H1 (cell line): ENCODE results near the gene GEMIN2. TPM values are rescaled to one million over a fixed set of nuclear protein-coding genes. Genes with fewer than 3 reads are reported as not detected.

ENCODE experiments used
- CTCF ChIA-PET: fragments of 300-600 bp; sonication (Branson Sonifier 250); formaldehyde crosslinking; loops from one replicate; lab custom pipeline; 2021; ENCODE audit not compliant: partially characterized antibody; lab: Charles Lee
- POLR2A ChIA-PET: fragments of 300-600 bp; sonication (Branson Sonifier 250); formaldehyde crosslinking; loops from one replicate; lab custom pipeline; 2021; ENCODE audit warnings: inconsistent platforms; ENCODE audit not compliant: partially characterized antibody; lab: Charles Lee
- DNase-seq, 2 experiments: peaks; one replicate each; pipeline versions ENCODE4 v3.0.0 to v3.0.0-alpha.2; 2010 to 2022; ENCODE audit warnings: low spot score in 2 of 2, low read depth in 1 of 2, mixed read lengths in 1 of 2
- FAIRE-seq: peaks from 2 replicates; lab custom pipeline; 2011; peaks lifted over from hg19 to GRCh38; lab: Jason Lieb, UNC
- H2AFZ ChIP-seq: 2 replicates; pipeline ENCODE4 v1.8.1; 2012; ENCODE audit warnings: low read length, inconsistent platforms
- H2AK5ac ChIP-seq: 2 replicates; pipeline ENCODE4 v1.6.1; 2013; ENCODE audit warnings: low read depth, low read length
- H2BK120ac ChIP-seq: replicated peaks from 2 replicates; pipeline ENCODE3; 2013; ENCODE audit warnings: low read depth, low read length, inconsistent platforms
- H2BK12ac ChIP-seq: 2 replicates; pipeline ENCODE4 v1.6.1; 2013; ENCODE audit warnings: low read depth, low read length
- H2BK15ac ChIP-seq: 2 replicates; pipeline ENCODE4 v1.6.1; 2013; ENCODE audit warnings: low read length
- H2BK20ac ChIP-seq: 2 replicates; pipeline ENCODE4 v1.6.1; 2013; ENCODE audit warnings: low read length
- H2BK5ac ChIP-seq: 2 replicates; pipeline ENCODE4 v1.6.1; 2013; ENCODE audit warnings: low read depth, low read length
- H3K14ac ChIP-seq: 2 replicates; pipeline ENCODE4 v1.6.1; 2013; ENCODE audit warnings: inconsistent platforms; ENCODE audit not compliant: insufficient read length
- H3K18ac ChIP-seq: 2 replicates; pipeline ENCODE4 v1.6.1; 2013; ENCODE audit warnings: low read length; ENCODE audit errors: extremely low read depth
- H3K23ac ChIP-seq: 2 replicates; pipeline ENCODE4 v1.6.1; 2013; ENCODE audit warnings: inconsistent platforms; ENCODE audit not compliant: insufficient read length
- H3K23me2 ChIP-seq: 2 replicates; pipeline ENCODE4 v1.6.1; 2013; ENCODE audit warnings: low read depth, low read length
- H3K27ac ChIP-seq: 2 replicates; pipeline ENCODE4 v1.6.1; 2011; ENCODE audit warnings: low read depth, low read length, inconsistent platforms
- H3K27me3 ChIP-seq, 4 experiments: replicated peaks in 1 of 4; 1 replicate in 1 of 4; 2 replicates in 3 of 4; pipeline versions ENCODE4 v1.6.1 to v1.8.1; 2011 to 2013; ENCODE audit warnings: low read length in 3 of 4, mild to moderate bottlenecking in 3 of 4, inconsistent platforms in 2 of 4, mixed read lengths in 2 of 4, moderate library complexity in 1 of 4; ENCODE audit not compliant: control insufficient read depth in 3 of 4, insufficient read depth in 3 of 4; ENCODE audit errors: extremely low read depth in 1 of 4
- H3K36me3 ChIP-seq, 4 experiments: 2 replicates each; pipeline versions ENCODE4 v1.6.1 to v1.8.1; 2011 to 2013; ENCODE audit warnings: mild to moderate bottlenecking in 4 of 4, low read length in 3 of 4, moderate library complexity in 2 of 4, control low read depth in 1 of 4, inconsistent platforms in 1 of 4; ENCODE audit not compliant: insufficient read depth in 4 of 4, control insufficient read depth in 2 of 4
- H3K4ac ChIP-seq: replicated peaks from 2 replicates; pipeline ENCODE3; 2013; ENCODE audit warnings: low read length, low read depth, mixed read lengths, inconsistent platforms; ENCODE audit not compliant: insufficient read length
- H3K4me1 ChIP-seq, 4 experiments: replicated peaks in 1 of 4; 1 replicate in 1 of 4; 2 replicates in 3 of 4; pipeline versions ENCODE4 v1.6.1 to v1.8.1; 2011 to 2013; ENCODE audit warnings: low read length in 3 of 4, inconsistent platforms in 2 of 4, mixed read lengths in 1 of 4; ENCODE audit not compliant: insufficient read depth in 4 of 4, control insufficient read depth in 3 of 4
- H3K4me2 ChIP-seq, 2 experiments: 2 replicates each; pipeline versions ENCODE4 v1.6.1 to v1.8.1; 2011 to 2013; ENCODE audit warnings: low read depth in 2 of 2, low read length in 2 of 2, control low read depth in 1 of 2, inconsistent platforms in 1 of 2, mild to moderate bottlenecking in 1 of 2; ENCODE audit not compliant: insufficient read depth in 1 of 2
- H3K4me3 ChIP-seq, 4 experiments: fragments of 200-600, 300-600 bp in 1 of 4; sonication (generic), shearing (Covaris generic), sonication (Bioruptor Twin) in 1 of 4; 2 replicates each; pipeline versions ENCODE4 v1.5.1 to v1.8.1; 2011 to 2016; ENCODE audit warnings: low read length in 4 of 4, low read depth in 3 of 4, control low read depth in 2 of 4, inconsistent platforms in 2 of 4, mild to moderate bottlenecking in 2 of 4, mixed read lengths in 1 of 4, moderate library complexity in 1 of 4; ENCODE audit not compliant: insufficient read depth in 2 of 4; ENCODE audit errors: extremely low read depth in 1 of 4
- H3K56ac ChIP-seq: replicated peaks from 2 replicates; pipeline ENCODE3; 2013; ENCODE audit warnings: low read depth, mild to moderate bottlenecking, mixed read lengths, low read length, inconsistent platforms; ENCODE audit not compliant: insufficient read length
- H3K79me1 ChIP-seq: 2 replicates; pipeline ENCODE4 v1.6.1; 2013; ENCODE audit warnings: low read depth, low read length, control low read depth
- H3K79me2 ChIP-seq, 2 experiments: 2 replicates each; pipeline versions ENCODE4 v1.6.1 to v1.8.1; 2012 to 2013; ENCODE audit warnings: low read length in 2 of 2, mild to moderate bottlenecking in 2 of 2, inconsistent platforms in 1 of 2; ENCODE audit not compliant: insufficient read depth in 2 of 2, control insufficient read depth in 1 of 2
- H3K9ac ChIP-seq, 4 experiments: replicated peaks in 1 of 4; 1 replicate in 1 of 4; 2 replicates in 3 of 4; pipeline versions ENCODE4 v1.6.1 to v1.8.1; 2011 to 2013; ENCODE audit warnings: low read depth in 3 of 4, low read length in 3 of 4, control low read depth in 2 of 4, mild to moderate bottlenecking in 2 of 4, moderate library complexity in 2 of 4, inconsistent platforms in 1 of 4; ENCODE audit errors: extremely low read depth in 1 of 4
- H3K9me3 ChIP-seq, 2 experiments: 2 replicates each; pipeline versions ENCODE4 v1.6.1 to v1.8.1; 2012 to 2013; ENCODE audit warnings: mild to moderate bottlenecking in 2 of 2, moderate library complexity in 2 of 2, control low read depth in 1 of 2, inconsistent platforms in 1 of 2, low read depth in 1 of 2, low read length in 1 of 2, mixed read lengths in 1 of 2; ENCODE audit not compliant: insufficient read depth in 2 of 2
- H4K20me1 ChIP-seq, 2 experiments: replicated peaks in 1 of 2; 2 replicates each; pipeline versions ENCODE3 to v1.8.1; 2011 to 2013; ENCODE audit warnings: inconsistent platforms in 2 of 2, low read length in 2 of 2, mild to moderate bottlenecking in 1 of 2; ENCODE audit not compliant: insufficient read depth in 2 of 2, control insufficient read depth in 1 of 2
- H4K5ac ChIP-seq: 2 replicates; pipeline ENCODE4 v1.6.1; 2013; ENCODE audit warnings: low read length, low read depth, mixed read lengths, inconsistent platforms; ENCODE audit not compliant: insufficient read length
- H4K8ac ChIP-seq: 2 replicates; pipeline ENCODE4 v1.8.0; 2013; ENCODE audit warnings: mild to moderate bottlenecking, moderate library complexity, low read length, inconsistent platforms; ENCODE audit not compliant: insufficient read depth; ENCODE audit errors: extremely low read depth
- H4K91ac ChIP-seq: replicated peaks from 2 replicates; pipeline ENCODE3; 2013; ENCODE audit warnings: low read length, mixed read lengths, inconsistent platforms; ENCODE audit not compliant: insufficient read length
- EZH2 ChIP-seq: fragments of 200-600 bp; sonication (generic); IDR thresholded peaks from 2 replicates; pipeline ENCODE4 v1.7.1; 2012; ENCODE audit warnings: low read depth, mild to moderate bottlenecking, moderate library complexity, low read length, inconsistent platforms; ENCODE audit not compliant: severe bottlenecking
- HDAC6 ChIP-seq: IDR thresholded peaks from one replicate; pipeline ENCODE4 v1.7.1; 2012; ENCODE audit warnings: low read depth, mild to moderate bottlenecking, inconsistent platforms, low read length, moderate library complexity
- KDM1A ChIP-seq: fragments of 200-600, 300-600 bp; sonication (generic); IDR thresholded peaks from 2 replicates; pipeline ENCODE4 v1.7.1; 2016; ENCODE audit warnings: mild to moderate bottlenecking, low read length, borderline replicate concordance
- MAX ChIP-seq: IDR thresholded peaks from 2 replicates; pipeline ENCODE4 v1.6.1; 2012; ENCODE audit warnings: inconsistent platforms
- NANOG ChIP-seq: IDR thresholded peaks from 2 replicates; pipeline ENCODE4 v1.6.1; 2011; ENCODE audit warnings: low read length, low read depth, mild to moderate bottlenecking, inconsistent platforms; ENCODE audit not compliant: insufficient read depth, poor library complexity, severe bottlenecking
- NRF1 ChIP-seq: IDR thresholded peaks from 2 replicates; pipeline ENCODE4 v1.6.1; 2011; ENCODE audit warnings: mild to moderate bottlenecking, low read depth, low read length, improper control_type of control experiment
- RXRA ChIP-seq: IDR thresholded peaks from 2 replicates; pipeline ENCODE4 v1.6.1; 2011; ENCODE audit warnings: low read depth, mild to moderate bottlenecking, low read length, moderate library complexity; ENCODE audit not compliant: insufficient read depth
- SP4 ChIP-seq: IDR thresholded peaks from 2 replicates; pipeline ENCODE4 v1.6.1; 2012; ENCODE audit warnings: low read length, inconsistent platforms
- YY1 ChIP-seq: IDR thresholded peaks from 2 replicates; pipeline ENCODE4 v1.6.1; 2011; ENCODE audit warnings: low read depth, mild to moderate bottlenecking, low read length
- WGBS, 2 experiments: shearing (Covaris generic) in 1 of 2; methylation state at CpG; one replicate each; pipeline versions ENCODE4 v1.1.6 to v1.1.7; 2013 to 2015; ENCODE audit warnings: low lambda C conversion rate in 2 of 2, mixed read lengths in 2 of 2, inconsistent platforms in 1 of 2, low coverage in 1 of 2, missing lambda C conversion rate in 1 of 2; ENCODE audit not compliant: insufficient replicate concordance in 2 of 2, insufficient coverage in 1 of 2, insufficient read length in 1 of 2; ENCODE audit errors: extremely low coverage in 1 of 2, missing lambda C conversion rate in 1 of 2; 5-methylcytosine and 5-hydroxymethylcytosine counted together
- polyA plus RNA-seq, 7 experiments: library from polyadenylated mRNA; depleted of rRNA in 3 of 7; stranded (reverse) in 5 of 7; unstranded in 2 of 7; fragments of >200 nt in 5 of 7; fragments of 200-250 nt in 2 of 7; gene quantifications; 1 replicate in 5 of 7; 2 replicates in 1 of 7; 4 replicates in 1 of 7; pipeline versions ENCODE4 v1.2.1 to v1.2.3, GENCODE V29; 2011 to 2013; ENCODE audit warnings: missing spikeins in 2 of 7, mixed read lengths in 2 of 7
- total RNA-seq: library from RNA; stranded (reverse); fragmentation: NEBNext Ultra II Directional; extraction: Animal tissue kit (Norgen Biotek cat#: 25700); gene quantifications from 2 replicates; pipeline ENCODE4 v1.2.1, GENCODE V29; 2021

Gene GEMIN2
- total and polyA plus RNA-seq, 2 of the 8 experiments (the other 6 are each of a cell fraction or from before 2014, with no cell fraction given): 29.1 to 30.8 TPM

GRCh38 chr14:39090548-39091111 lies 23.5 kb upstream of the GEMIN2 start:
- no peak overlapping the region for H3K4ac ChIP-seq
- no peak overlapping the region for H2BK12ac ChIP-seq
- H4K91ac ChIP-seq: no peak overlapping the region
- no peak overlapping the region for H2BK120ac ChIP-seq
- H3K14ac ChIP-seq: no peak overlapping the region
- H3K18ac ChIP-seq: no peak overlapping the region
- H2AK5ac ChIP-seq: no peak overlapping the region
- no peak overlapping the region for H3K23ac ChIP-seq
- no peak overlapping the region for H4K8ac ChIP-seq
- H2BK20ac ChIP-seq: no peak overlapping the region
- WGBS, 2 experiments: 89% methylated on average over 4 of the region's 4 CpGs; no CpG with 5 or more reads in 1 of the 2 experiments
- no peak overlapping the region for H3K9ac ChIP-seq
- CTCF ChIA-PET: no interaction called here
- H3K23me2 ChIP-seq: no peaks in the 10 kb centered on the region
- H3K79me2 ChIP-seq: 0 out of 4 replicates have a peak, but pooled peaks cover 0 to 2% of the 10 kb centered on the region in 2 experiments
- DNase-seq (no peak), FAIRE-seq (no peak)
- no peak overlapping the region for H3K27ac ChIP-seq
- H3K4me2 ChIP-seq: no peak overlapping the region
- H2BK15ac ChIP-seq: no peak overlapping the region
- H3K4me3 ChIP-seq: no peak overlapping the region
- H3K79me1 ChIP-seq: no peaks in the 10 kb centered on the region; the same call in 1 of the 2 replicates
- no peaks in the 10 kb centered on the region for H3K27me3 ChIP-seq
- H4K5ac ChIP-seq: no peak overlapping the region
- no peak overlapping the region for H2AFZ ChIP-seq
- H3K56ac ChIP-seq: no peak overlapping the region
- no peaks in the 10 kb centered on the region for H3K9me3 ChIP-seq
- peaks cover 2% of the 10 kb centered on the region in 2 experiments for H4K20me1 ChIP-seq
- no peak overlapping the region for H2BK5ac ChIP-seq
- POLR2A ChIA-PET: no interaction called here
- no peak for TF ChIP-seq YY1
- TF ChIP-seq KDM1A: no peak
- TF ChIP-seq HDAC6: no peak
- no peak for TF ChIP-seq MAX
- TF ChIP-seq SP4: no peak
- TF ChIP-seq EZH2: no peak
- TF ChIP-seq RXRA: no peak
- no peak for TF ChIP-seq NANOG
- no peak for TF ChIP-seq NRF1
- H3K4me1 ChIP-seq: no peaks in the 10 kb centered on the region
- peaks cover 12 to 63% (median 39%) of the 10 kb centered on the region in 4 experiments for H3K36me3 ChIP-seq
